Measurements from ENCODE around the gene BET1. TPM values are rescaled to one million over a fixed set of nuclear protein-coding genes. Genes with fewer than 3 reads are reported as not detected.
"Not testable (repeated sequence)": the region's sequence is repeated elsewhere in the genome, so short reads cannot be mapped to it uniquely, and the experiment has no call there.

Gene BET1
- total RNA-seq, 4 donors from 2014 or later = 7.0 to 11.0 (median 9.2) TPM

DNA sequence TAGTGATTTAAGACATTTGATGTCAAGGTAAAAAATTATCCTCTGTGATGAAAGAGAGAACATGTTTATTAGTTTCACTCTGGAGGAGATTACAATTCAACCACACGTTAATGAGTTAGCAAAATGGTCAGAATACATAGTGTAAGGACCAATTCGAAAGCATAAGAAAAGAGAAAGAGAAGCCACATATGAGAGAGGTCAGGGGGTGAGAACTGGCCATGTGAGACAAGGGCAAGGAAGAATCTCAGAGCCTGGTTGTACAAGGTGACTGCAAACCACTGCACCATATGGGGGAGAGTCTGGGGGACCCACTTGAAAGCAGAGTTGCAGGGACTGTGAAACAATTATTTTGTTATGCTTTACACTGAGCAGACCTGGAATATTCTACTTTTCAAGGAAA lies 27.7 kb upstream of the BET1 start:
- H3K9me3 ChIP-seq = no peaks in the 10 kb centered on the region
- no peaks in the 10 kb centered on the region for H3K27me3 ChIP-seq
- no peak for DNase-seq
- no peak for TF ChIP-seq POLR2A (IDR thresholded peaks at IDR 0.05)
- TF ChIP-seq, protein P1, sequence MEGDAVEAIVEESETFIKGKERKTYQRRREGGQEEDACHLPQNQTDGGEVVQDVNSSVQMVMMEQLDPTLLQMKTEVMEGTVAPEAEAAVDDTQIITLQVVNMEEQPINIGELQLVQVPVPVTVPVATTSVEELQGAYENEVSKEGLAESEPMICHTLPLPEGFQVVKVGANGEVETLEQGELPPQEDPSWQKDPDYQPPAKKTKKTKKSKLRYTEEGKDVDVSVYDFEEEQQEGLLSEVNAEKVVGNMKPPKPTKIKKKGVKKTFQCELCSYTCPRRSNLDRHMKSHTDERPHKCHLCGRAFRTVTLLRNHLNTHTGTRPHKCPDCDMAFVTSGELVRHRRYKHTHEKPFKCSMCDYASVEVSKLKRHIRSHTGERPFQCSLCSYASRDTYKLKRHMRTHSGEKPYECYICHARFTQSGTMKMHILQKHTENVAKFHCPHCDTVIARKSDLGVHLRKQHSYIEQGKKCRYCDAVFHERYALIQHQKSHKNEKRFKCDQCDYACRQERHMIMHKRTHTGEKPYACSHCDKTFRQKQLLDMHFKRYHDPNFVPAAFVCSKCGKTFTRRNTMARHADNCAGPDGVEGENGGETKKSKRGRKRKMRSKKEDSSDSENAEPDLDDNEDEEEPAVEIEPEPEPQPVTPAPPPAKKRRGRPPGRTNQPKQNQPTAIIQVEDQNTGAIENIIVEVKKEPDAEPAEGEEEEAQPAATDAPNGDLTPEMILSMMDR (IDR thresholded peaks at IDR 0.05 in 4 of 5, conservative IDR thresholded peaks at IDR 0.05 in 1 of 5) = no peak
- intact Hi-C loops (cut with DNase I; ENCODE audit: low total_unique reads) (no loop called here), in situ Hi-C loops (cut with MboI; ENCODE audit: low sequenced_read_pairs in 4 of 4) (no loop called here)
- no peak for ATAC-seq
- no peak overlapping the region for H3K27ac ChIP-seq
- no peaks in the 10 kb centered on the region for H3K4me1 ChIP-seq
- H3K36me3 ChIP-seq = no peaks in the 10 kb centered on the region
- no peak overlapping the region for H3K4me3 ChIP-seq

DNA sequence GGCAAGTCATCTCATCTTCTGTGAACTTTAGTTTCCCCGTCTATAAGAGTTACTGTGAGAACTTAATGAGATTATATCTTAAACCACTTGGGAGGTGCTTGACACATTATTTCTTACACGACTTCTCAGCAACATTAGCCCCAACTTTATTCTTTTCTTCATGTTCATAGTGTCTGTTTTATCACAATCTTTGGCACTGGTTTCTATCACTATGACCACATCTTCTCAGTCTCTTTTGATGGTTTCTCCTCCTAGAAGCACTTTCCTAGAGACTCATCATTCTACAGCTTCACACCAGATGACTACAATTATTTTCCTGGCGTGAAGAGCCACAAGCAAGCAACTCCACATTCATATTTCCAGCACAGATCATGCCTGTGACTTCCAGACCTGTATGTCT lies 26.5 kb upstream of the BET1 start:
- no peaks in the 10 kb centered on the region for H3K4me1 ChIP-seq
- TF ChIP-seq, protein P1 (IDR thresholded peaks at IDR 0.05 in 4 of 5, conservative IDR thresholded peaks at IDR 0.05 in 1 of 5) = no peak
- TF ChIP-seq POLR2A (IDR thresholded peaks at IDR 0.05) = no peak

DNA sequence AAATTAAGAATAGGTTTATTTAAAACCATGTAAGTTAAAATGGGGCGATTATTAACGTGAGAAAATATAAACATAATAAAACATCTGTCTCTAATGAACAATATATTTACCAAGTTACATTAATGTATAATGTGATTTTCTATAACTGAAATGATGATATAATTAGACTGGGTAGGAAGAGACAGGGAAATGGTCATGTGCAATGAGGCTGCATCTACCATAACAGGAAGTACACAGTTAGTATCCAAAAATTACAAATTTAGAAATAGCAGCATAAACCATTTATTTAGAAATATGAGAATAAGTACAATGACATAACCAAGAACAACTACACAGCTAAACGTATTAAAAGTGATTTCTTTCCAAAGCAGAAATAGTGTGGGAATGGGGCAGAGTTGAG lies 25.8 kb upstream of the BET1 start:
- Histone ChIP-seq H3K9me3 (no peaks in the 10 kb centered on the region), H3K4me1 (no peaks in the 10 kb centered on the region), H3K36me3 (no peaks in the 10 kb centered on the region), H3K4me3 (no peak overlapping the region), H3K27me3 (no peaks in the 10 kb centered on the region), H3K27ac (no peak overlapping the region)
- DNase-seq = no peak
- in situ Hi-C loops (cut with MboI; ENCODE audit: low sequenced_read_pairs in 4 of 4) (no loop called here), intact Hi-C loops (cut with DNase I; ENCODE audit: low total_unique reads) (no loop called here)
- no peak for ATAC-seq
- TF ChIP-seq, protein P1 (IDR thresholded peaks at IDR 0.05 in 4 of 5, conservative IDR thresholded peaks at IDR 0.05 in 1 of 5) = no peak
- TF ChIP-seq POLR2A (IDR thresholded peaks at IDR 0.05) = no peak

More for the DNA sequence above, 26.5 kb upstream of the BET1 start:
- DNase-seq (no peak), ATAC-seq (no peak)
- Histone ChIP-seq H3K4me3 (no peak overlapping the region), H3K27ac (no peak overlapping the region), H3K9me3 (no peaks in the 10 kb centered on the region), H3K27me3 (no peaks in the 10 kb centered on the region), H3K36me3 (no peaks in the 10 kb centered on the region)
- intact Hi-C loops (cut with DNase I; ENCODE audit: low total_unique reads) = no loop called here
- in situ Hi-C loops (cut with MboI; ENCODE audit: low sequenced_read_pairs in 4 of 4) = no loop called here

DNA sequence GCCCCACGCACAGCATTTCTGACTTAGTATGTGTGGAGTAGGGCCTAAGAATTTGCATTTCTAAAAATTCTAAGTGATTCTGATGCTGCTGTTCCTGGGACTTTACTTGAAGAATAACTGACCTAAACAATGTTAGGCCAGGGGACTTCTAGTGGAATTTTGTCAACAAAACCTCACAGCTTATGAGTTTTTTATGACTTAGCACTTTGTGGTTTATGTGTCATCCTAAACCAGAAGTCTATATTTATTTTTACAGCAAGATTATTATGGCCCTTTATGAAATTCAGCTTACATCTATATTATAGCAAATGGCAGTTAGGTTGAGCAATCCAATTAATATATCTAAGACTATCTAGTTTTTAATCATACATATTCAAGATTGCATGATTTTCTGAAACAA lies 24.6 kb upstream of the BET1 start:
- DNase-seq (no peak), ATAC-seq (no peak)
- Histone ChIP-seq H3K9me3 (no peaks in the 10 kb centered on the region), H3K27ac (no peak overlapping the region), H3K36me3 (no peaks in the 10 kb centered on the region), H3K4me3 (no peak overlapping the region), H3K27me3 (no peaks in the 10 kb centered on the region), H3K4me1 (no peaks in the 10 kb centered on the region)
- TF ChIP-seq, protein P1 (IDR thresholded peaks at IDR 0.05 in 4 of 5, conservative IDR thresholded peaks at IDR 0.05 in 1 of 5) = no peak
- in situ Hi-C loops (cut with MboI; ENCODE audit: low sequenced_read_pairs in 4 of 4) = no loop called here
- intact Hi-C loops (cut with DNase I; ENCODE audit: low total_unique reads) = no loop called here

DNA sequence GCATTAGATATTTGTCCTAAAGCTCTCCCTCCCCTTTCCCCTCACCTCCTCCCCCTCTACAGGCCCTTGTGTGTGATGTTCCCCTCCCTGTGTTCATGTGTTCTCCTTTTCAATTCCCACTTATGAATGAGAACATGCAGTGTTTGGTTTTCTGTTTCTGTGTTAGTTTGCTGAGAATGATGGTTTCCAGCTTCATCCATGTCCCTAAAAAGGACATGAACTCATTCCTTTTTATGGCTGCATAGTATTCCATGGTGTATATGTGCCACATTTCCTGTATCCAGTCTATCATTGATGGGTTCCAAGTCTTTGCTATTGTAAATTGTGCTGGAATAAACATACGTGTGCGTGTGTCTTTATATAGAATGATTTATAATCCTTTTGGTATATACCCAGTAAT lies 22.5 kb upstream of the BET1 start:
- ATAC-seq; H3K36me3 ChIP-seq; H3K4me3 ChIP-seq; H3K27ac ChIP-seq; intact Hi-C loops (cut with DNase I; ENCODE audit: low total_unique reads); H3K4me1 ChIP-seq; in situ Hi-C loops (cut with MboI; ENCODE audit: low sequenced_read_pairs in 4 of 4); DNase-seq; H3K9me3 ChIP-seq; H3K27me3 ChIP-seq: not testable (repeated sequence)

Measured in gastrocnemius medialis (tissue), 4 donors.